ENCODE measurements around the gene FBF1. TPM values are rescaled to one million over a fixed set of nuclear protein-coding genes. Genes with fewer than 3 reads are reported as not detected.
"Not testable (repeated sequence)": the region's sequence is repeated elsewhere in the genome, so short reads cannot be mapped to it uniquely, and the experiment has no call there.

The FBF1 gene
- total RNA-seq, 2 donors from 2014 or later: 3.8 to 6.3 TPM

GRCh38 chr17:75980188-75981018 lies 39.6 kb upstream of the FBF1 start:
- H3K27me3 ChIP-seq: no peaks in the 10 kb centered on the region
- H3K4me1 ChIP-seq: peaks cover 0 to 55% of the 10 kb centered on the region in 2 donors
- no peak for DNase-seq (ENCODE audit: low spot score)
- H3K36me3 ChIP-seq: no peaks in the 10 kb centered on the region
- no peaks in the 10 kb centered on the region for H3K9me3 ChIP-seq
- peak overlapping the region; percentile 79 to 87 for H3K4me3 ChIP-seq
- H3K27ac ChIP-seq: peak overlapping the region; percentile 97 to 98
- no peak for TF ChIP-seq CTCF (IDR thresholded peaks at IDR 0.05)

- DNase-seq (ENCODE audit: low spot score): peak; percentile 75
- no peak for TF ChIP-seq CTCF (IDR thresholded peaks at IDR 0.05)
- Histone ChIP-seq H3K9me3 (no peaks in the 10 kb centered on the region), H3K36me3 (no peaks in the 10 kb centered on the region), H3K27ac (peak overlapping the region; percentile 97 to 98), H3K4me1 (peaks cover 0 to 55% of the 10 kb centered on the region in 2 donors), H3K4me3 (peak overlapping the region; percentile 79 to 87), H3K27me3 (no peaks in the 10 kb centered on the region)
These were observed 38.9 kb upstream of the FBF1 start for GRCh38 chr17:75979705-75980187.

- peaks cover 0 to 55% of the 10 kb centered on the region in 2 donors for H3K4me1 ChIP-seq
- H3K36me3 ChIP-seq: no peaks in the 10 kb centered on the region
- peak; percentile 98 for DNase-seq (ENCODE audit: low spot score)
- peak within 1 kb of the TSS; percentile 79 to 87 for H3K4me3 ChIP-seq
- TF ChIP-seq CTCF (IDR thresholded peaks at IDR 0.05): peak; percentile 31 to 55
- no peaks in the 10 kb centered on the region for H3K9me3 ChIP-seq
- H3K27ac ChIP-seq: peak within 1 kb of the TSS; percentile 97 to 98
- H3K27me3 ChIP-seq: no peaks in the 10 kb centered on the region
These were observed 38.3 kb upstream of the FBF1 start, which contains the start of the genes ACOX1 and TEN1 for GRCh38 chr17:75978938-75979704. TSS of gene ACOX1 (minus strand) at chr17:75979166. CDS start at chr17:75979073, 93 bp downstream. TSS of gene TEN1 (plus strand) at chr17:75979240. CDS start at chr17:75986193, 6,953 bp downstream.

- peaks cover 0 to 42% of the 10 kb centered on the region in 2 donors for H3K4me1 ChIP-seq
- H3K27me3 ChIP-seq: no peaks in the 10 kb centered on the region
- peaks cover 7% of the 10 kb centered on the region for H3K36me3 ChIP-seq
- H3K9me3 ChIP-seq: no peaks in the 10 kb centered on the region
- no peak for TF ChIP-seq CTCF (IDR thresholded peaks at IDR 0.05)
- no peak for DNase-seq (ENCODE audit: low spot score)
- H3K4me3 ChIP-seq: no peak overlapping the region
- H3K27ac ChIP-seq: peak overlapping the region in 1 of 2 donors; percentile 45
These were observed 35.5 kb upstream of the FBF1 start for GRCh38 chr17:75976175-75976848.

GRCh38 chr17:75975757-75976174 lies 34.9 kb upstream of the FBF1 start:
- peak overlapping the region in 1 of 2 donors; percentile 45 for H3K27ac ChIP-seq
- H3K4me3 ChIP-seq: no peak overlapping the region
- no peaks in the 10 kb centered on the region for H3K9me3 ChIP-seq
- no peak for TF ChIP-seq CTCF (IDR thresholded peaks at IDR 0.05)
- peaks cover 0 to 36% of the 10 kb centered on the region in 2 donors for H3K4me1 ChIP-seq
- no peak for DNase-seq (ENCODE audit: low spot score)
- H3K27me3 ChIP-seq: no peaks in the 10 kb centered on the region
- peaks cover 7% of the 10 kb centered on the region for H3K36me3 ChIP-seq

GRCh38 chr17:75975187-75975586 lies 34.3 kb upstream of the FBF1 start:
- H3K27me3 ChIP-seq; H3K36me3 ChIP-seq; DNase-seq (ENCODE audit: low spot score); H3K9me3 ChIP-seq; H3K4me3 ChIP-seq: not testable (repeated sequence)
- peak overlapping the region in 1 of 2 donors; percentile 45 for H3K27ac ChIP-seq
- H3K4me1 ChIP-seq: peaks cover 0 to 30% of the 10 kb centered on the region in 2 donors

Measured in right atrium auricular region (tissue), 2 donors.